Raji (cell line): ENCODE data around the gene AGPAT2.

Experiments used
- POLR2A ChIP-seq: IDR thresholded peaks from 2 replicates; pipeline ENCODE4 v1.6.1; 2011; ENCODE audit warnings: low read depth, low read length, control low read depth; ENCODE audit not compliant: insufficient read depth

Gene AGPAT2

GRCh38 chr9:136722969-136723356 lies 35.7 kb upstream of the AGPAT2 start:
- TF ChIP-seq POLR2A, result peak; percentile 24; the same call in 1 of the 2 replicates

GRCh38 chr9:136722093-136722968 lies 35.1 kb upstream of the AGPAT2 start:
- TF ChIP-seq POLR2A, result peak; percentile 4; the same call in 1 of the 2 replicates

GRCh38 chr9:136721339-136722092 lies 34.3 kb upstream of the AGPAT2 start:
- peak; percentile 11; the same call in 1 of the 2 replicates for TF ChIP-seq POLR2A

- TF ChIP-seq POLR2A, result no peak
These were observed 33.7 kb upstream of the AGPAT2 start for GRCh38 chr9:136720898-136721338.

GRCh38 chr9:136720251-136720897 lies 33.1 kb upstream of the AGPAT2 start:
- no peak for TF ChIP-seq POLR2A

- no peak for TF ChIP-seq POLR2A
These were observed 32.1 kb upstream of the AGPAT2 start for GRCh38 chr9:136719195-136719880.

GRCh38 chr9:136718345-136719194 lies 31.3 kb upstream of the AGPAT2 start:
- no peak for TF ChIP-seq POLR2A

GRCh38 chr9:136717399-136717798 lies 30.1 kb upstream of the AGPAT2 start:
- no peak for TF ChIP-seq POLR2A

GRCh38 chr9:136714893-136715274 lies 27.6 kb upstream of the AGPAT2 start:
- TF ChIP-seq POLR2A, result no peak

GRCh38 chr9:136714096-136714892 lies 27.0 kb upstream of the AGPAT2 start:
- no peak for TF ChIP-seq POLR2A

GRCh38 chr9:136713550-136713949 lies 26.3 kb upstream of the AGPAT2 start:
- TF ChIP-seq POLR2A, result no peak

- TF ChIP-seq POLR2A, result no peak
These were observed 25.7 kb upstream of the AGPAT2 start for GRCh38 chr9:136712690-136713544.
